GM12875 (cell line): Measurements from ENCODE around the gene PSMD5.

ENCODE experiments used
- H3K4me3 ChIP-seq: one replicate; pipeline ENCODE4 v1.5.1; 2011; ENCODE audit warnings: low read depth, low read length, control low read depth
- TF ChIP-seq, protein P1 (sequence below): IDR thresholded peaks from 2 replicates; pipeline ENCODE4 v1.5.1; 2011; ENCODE audit warnings: low read depth, mild to moderate bottlenecking, control low read depth, inconsistent platforms, low read length, moderate library complexity, borderline replicate concordance; ENCODE audit not compliant: insufficient read depth

PSMD5 gene

DNA sequence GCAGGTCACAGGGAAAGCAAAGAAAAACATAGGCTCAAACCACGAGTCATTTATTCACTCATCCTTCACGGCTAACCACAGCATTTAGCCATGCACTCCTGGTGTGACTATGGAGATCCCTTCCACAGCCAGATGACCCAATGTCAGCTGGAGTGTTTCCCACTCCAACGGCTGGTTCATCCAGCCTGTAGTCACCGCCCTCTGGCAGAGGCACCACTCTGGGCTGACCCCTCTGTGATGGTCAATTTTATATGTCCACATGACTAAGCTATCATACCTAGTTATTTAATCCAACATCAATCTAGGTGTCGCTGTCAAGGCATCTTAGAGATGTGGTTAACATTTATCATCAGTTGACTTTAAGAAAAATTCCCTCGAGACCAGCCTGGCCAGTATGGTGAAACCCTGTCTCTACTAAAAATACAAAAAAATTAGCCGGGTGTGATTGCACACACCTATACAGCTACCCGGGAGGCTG lies 43.8 kb upstream of the PSMD5 start:
- TF ChIP-seq, protein P1, sequence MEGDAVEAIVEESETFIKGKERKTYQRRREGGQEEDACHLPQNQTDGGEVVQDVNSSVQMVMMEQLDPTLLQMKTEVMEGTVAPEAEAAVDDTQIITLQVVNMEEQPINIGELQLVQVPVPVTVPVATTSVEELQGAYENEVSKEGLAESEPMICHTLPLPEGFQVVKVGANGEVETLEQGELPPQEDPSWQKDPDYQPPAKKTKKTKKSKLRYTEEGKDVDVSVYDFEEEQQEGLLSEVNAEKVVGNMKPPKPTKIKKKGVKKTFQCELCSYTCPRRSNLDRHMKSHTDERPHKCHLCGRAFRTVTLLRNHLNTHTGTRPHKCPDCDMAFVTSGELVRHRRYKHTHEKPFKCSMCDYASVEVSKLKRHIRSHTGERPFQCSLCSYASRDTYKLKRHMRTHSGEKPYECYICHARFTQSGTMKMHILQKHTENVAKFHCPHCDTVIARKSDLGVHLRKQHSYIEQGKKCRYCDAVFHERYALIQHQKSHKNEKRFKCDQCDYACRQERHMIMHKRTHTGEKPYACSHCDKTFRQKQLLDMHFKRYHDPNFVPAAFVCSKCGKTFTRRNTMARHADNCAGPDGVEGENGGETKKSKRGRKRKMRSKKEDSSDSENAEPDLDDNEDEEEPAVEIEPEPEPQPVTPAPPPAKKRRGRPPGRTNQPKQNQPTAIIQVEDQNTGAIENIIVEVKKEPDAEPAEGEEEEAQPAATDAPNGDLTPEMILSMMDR, result no peak
- H3K4me3 ChIP-seq, result no peak overlapping the region

DNA sequence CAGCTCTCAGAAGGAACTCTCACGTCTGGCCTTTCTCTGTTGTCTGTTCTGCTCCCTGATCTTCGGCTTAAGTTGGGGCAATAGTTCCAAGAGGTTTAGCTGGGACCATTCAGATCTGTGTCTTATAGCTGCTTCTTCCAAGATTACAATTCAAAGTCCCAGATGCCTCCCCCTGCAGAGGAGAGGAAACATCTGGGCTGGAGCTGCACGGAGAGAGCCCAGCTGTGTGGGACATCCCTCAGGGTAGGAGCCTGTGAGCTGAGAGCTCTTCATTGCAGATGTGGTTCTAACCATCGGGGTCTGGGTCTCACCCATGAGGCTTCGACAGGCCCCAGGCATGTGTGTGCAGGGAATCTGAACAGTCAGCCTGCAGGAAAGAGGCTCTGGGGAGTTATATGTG lies 43.2 kb upstream of the PSMD5 start:
- TF ChIP-seq, protein P1, result no peak
- H3K4me3 ChIP-seq, result no peak overlapping the region

DNA sequence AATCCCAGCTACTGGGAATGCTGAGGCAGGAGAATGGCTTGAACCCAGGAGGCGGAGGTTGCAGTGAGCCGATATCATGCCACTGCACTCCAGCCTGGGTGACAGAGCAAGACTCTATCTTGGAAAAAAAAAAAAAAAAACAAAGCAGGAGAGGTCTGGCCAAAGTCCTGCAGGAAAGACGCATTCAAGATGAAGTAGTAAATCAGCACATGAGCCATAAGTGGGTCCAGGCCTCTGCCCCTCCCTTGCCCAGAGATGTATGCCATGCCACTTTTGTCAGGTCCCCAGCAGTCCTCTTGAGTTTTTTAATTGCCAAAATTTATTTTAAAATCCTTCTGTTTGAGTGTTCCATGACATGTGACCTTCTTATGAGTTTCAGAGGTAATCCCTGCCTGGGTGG lies 42.7 kb upstream of the PSMD5 start:
- H3K4me3 ChIP-seq, result no peak overlapping the region
- TF ChIP-seq, protein P1, result no peak

DNA sequence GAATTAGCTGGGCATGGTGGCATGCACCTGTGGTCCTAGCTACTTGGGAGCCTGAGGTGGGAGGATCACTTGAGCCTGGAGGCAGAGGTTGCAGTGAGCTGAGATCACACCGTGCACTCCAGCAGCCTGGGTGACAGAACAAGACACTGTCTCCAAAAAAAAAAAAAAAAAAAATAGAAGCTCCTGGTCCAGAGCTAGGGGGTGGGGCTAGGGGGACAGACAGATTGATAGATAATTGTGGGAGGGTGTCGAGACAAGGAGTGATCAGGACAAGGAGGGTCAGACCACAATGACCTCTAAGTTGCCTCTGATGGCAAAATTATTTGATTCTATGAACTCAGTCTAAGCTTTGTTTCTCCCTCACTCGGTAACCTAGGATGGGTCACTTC lies 40.9 kb upstream of the PSMD5 start:
- TF ChIP-seq, protein P1, result no peak
- no peak overlapping the region for H3K4me3 ChIP-seq

DNA sequence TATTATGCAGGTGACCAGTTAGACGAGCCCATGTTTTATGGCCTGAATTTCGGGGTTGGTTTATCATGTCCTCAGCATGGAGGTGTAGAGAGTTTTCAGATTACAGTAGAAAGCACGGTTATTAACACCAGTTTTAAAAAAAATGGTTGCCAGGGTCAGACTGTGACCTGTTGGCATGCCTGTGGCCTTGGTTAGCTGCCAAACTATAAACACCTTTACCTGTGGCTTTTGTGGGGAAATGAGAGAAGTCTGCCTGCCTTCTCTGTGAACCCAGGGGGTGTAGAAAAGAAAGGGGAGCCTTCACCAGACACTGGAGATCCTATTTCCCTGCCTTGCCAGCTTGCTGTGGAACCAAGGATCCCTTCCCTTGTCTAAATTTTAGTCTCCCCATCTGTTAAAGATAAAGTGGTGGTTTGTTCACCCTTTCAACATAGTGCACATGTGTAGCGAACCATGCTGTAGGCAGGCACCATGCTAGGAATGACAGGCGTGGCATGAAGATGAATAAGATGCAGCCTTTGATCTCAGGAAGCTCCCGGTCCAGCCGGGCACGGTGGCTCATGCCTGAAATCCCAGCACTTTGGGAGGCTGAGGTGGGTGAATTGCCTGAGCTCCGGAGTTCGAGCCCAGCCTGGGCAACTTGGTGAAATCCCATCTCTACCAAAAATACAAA lies 40.3 kb upstream of the PSMD5 start:
- TF ChIP-seq, protein P1, result no peak
- H3K4me3 ChIP-seq, result no peak overlapping the region

DNA sequence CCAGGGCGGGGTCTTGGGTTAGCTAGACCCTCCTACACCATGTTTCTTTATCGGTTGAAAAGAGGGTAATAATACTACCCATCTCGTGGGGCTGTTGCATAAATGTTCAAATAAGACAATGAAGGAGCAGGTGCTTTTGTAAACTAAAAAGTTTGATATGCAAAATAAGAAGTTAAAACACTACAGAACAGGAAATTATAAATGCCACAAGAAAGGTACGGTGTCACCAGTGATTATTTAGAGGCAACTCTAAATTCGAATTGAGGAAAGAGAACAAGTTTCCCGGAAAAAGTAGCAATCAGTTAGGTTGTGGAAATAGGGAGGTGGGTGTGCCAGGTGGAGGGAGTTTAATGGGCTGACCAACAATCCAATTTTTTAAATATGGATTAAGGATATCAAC lies 36.7 kb upstream of the PSMD5 start:
- H3K4me3 ChIP-seq, result no peak overlapping the region
- TF ChIP-seq, protein P1, result no peak

DNA sequence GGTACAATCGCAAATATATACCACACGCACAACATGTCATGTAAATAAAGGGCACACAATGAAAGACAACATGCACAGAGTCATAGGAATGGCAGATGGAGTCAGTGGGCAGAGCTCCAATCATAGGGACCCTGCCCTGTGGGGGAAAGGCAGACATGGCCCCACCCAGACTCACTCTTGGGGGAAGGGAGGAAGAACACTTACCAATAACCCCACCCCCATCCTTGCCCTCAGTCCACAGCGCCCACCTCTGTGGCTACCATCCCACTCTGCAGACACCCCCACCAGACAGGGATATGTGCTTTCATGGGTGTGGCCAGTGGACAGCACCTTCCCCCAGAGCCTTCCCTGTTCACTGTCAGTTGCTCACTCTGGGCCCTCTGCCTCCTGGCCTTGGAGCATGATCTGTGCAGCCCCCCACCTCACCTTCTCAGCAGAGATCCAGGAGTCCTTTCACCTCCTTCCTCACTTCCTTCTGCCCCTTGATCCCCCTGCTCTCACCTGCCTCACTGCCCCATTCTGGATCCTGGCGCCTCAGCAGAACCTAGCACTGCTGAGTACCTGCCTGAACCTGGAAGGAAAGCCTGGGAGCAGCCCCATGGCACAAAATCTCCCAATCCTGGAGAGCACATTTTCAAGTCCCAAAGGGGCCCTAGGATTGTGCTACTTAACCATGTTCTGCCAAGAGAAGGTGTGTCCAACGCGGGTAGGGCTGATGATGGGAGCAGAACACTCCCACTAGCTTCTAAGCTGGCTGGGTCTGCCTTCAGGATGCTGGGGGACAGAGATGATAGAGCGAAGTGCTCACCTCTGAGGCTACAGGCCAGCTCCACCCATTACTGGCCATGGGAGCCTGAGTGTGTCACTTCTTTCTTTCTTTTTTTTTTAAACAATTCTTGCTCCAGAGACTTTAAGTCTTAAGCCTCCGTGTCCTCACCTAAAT lies 35.7 kb upstream of the PSMD5 start:
- peak overlapping the region; percentile 85 for H3K4me3 ChIP-seq
- TF ChIP-seq, protein P1, result no peak
